Left renal cortex interstitium (tissue), 4 donors: ENCODE measurements around the gene KCNH2. TPM values are rescaled to one million over a fixed set of nuclear protein-coding genes. Genes with fewer than 3 reads are reported as not detected.

Experiments
- DNase-seq, 4 donors: peaks; one replicate each; pipeline ENCODE4 v3.0.0-alpha.2; 2013; ENCODE audit warnings: low read depth in 4 of 4, low spot score in 2 of 4, missing footprints in 1 of 4
- polyA plus RNA-seq, 4 donors: library from polyadenylated mRNA; unstranded; fragments of 120-200 nt; gene quantifications; one replicate each; pipeline ENCODE4 v1.2.1, GENCODE V29; 2013; ENCODE audit not compliant: insufficient read length in 4 of 4

KCNH2 gene
- polyA plus RNA-seq, 4 donors = 15.4 to 23.2 (median 20.1) TPM

- no peak for DNase-seq
Measured at GRCh38 chr7:150962553-150963399, 15.3 kb downstream of the KCNH2 start.

DNA sequence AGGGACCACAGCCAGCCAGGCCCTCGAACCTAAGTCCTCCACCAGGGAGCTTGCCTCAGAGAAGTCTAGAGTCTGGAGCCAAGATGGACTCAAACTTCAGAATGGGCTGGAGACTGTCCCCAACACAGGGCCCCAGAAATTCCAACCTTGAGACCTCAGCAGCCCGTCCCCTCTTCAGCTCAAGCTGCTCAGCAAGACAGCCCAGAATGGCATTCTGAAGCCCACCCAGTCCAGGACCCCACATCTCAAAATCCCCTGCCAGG, 15.9 kb downstream of the KCNH2 start:
- no peak for DNase-seq

GRCh38 chr7:150961510-150962289, 16.4 kb downstream of the KCNH2 start:
- DNase-seq = no peak

DNA sequence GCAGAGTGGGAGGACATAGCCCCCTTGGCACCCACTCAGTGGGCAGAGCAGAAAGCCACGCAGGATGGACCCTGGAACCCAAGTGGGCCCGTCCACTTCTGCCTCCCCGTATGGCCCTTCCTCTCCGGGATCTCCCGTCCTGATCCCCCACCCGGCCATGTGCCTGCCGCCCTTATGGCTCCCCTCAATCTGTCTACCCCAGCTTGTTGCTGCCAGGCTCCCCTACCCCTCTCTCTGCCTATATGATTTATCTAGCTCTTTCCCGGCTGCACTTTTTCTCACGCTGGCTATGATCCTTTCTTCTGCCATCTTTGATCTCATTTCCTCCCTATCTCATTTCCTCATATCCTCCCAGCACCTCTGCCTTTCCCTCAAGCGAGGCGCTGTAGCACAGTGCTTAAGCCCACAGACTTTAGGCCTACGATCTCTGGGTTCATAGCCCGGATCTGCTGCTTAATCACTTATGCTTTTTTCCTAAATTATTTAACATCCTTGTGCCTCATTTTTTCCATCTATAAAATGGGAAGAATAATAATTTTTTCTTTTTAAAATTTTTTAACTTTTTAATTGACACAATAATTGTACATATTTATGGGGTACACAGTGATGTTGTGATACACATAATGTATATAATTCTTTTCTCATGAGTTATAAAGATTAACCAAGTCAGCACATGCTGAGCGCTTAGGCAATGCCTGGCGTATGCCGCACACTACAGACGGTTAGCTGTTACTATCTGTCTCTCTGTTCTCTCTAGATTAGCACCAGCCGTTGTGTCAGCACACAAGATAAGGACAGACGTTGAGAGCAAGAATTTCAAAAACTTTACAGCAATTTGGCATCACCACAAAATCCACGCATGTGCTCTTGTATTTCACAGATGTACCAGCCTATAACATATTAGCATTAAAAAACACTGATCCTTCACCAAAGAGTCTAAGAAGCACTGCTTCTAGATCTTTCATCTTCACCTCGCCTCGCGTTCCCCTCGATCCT, 18.1 kb downstream of the KCNH2 start:
- no peak for DNase-seq

- DNase-seq = no peak
Measured at GRCh38 chr7:150959081-150959480, 19.0 kb downstream of the KCNH2 start.

- no peak for DNase-seq
Measured at GRCh38 chr7:150958597-150958996, 19.5 kb downstream of the KCNH2 start.

DNA sequence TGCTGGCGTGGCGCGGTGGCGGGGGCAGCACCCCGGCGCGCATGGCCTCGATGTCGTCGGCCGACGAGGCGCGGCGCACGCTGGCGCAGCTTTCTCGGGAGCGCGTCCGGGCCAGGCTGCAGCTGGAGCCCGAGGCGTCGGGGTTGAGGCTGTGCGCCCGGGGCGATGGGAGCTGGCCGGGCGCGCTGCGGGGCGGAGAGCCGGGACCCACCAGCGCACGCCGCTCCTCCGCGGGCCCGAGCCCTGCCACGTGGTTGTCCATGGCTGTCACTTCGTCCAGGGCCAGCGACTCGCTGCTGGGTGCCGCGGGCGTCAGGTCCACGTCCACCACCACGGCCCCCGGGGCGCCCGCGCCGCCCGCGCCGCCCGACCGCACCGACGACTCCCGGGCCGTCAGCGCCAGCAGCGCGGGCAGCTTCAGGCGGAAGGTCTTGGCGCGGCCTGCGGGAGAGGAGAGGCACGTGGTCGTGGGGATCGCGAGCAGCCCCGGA, 20.0 kb downstream of the KCNH2 start:
- no peak for DNase-seq

- no peak for DNase-seq
Measured at GRCh38 chr7:150957133-150958020, 20.7 kb downstream of the KCNH2 start.

GRCh38 chr7:150956395-150957132, 21.6 kb downstream of the KCNH2 start:
- no peak for DNase-seq

GRCh38 chr7:150955519-150956394, 22.4 kb downstream of the KCNH2 start:
- peak in 1 of 4 donors; percentile 72 for DNase-seq

GRCh38 chr7:150954986-150955518, 23.1 kb downstream of the KCNH2 start:
- DNase-seq = no peak

- DNase-seq = no peak
Measured at GRCh38 chr7:150954201-150954985, 23.7 kb downstream of the KCNH2 start.

GRCh38 chr7:150953061-150953997, 24.8 kb downstream of the KCNH2 start:
- no peak for DNase-seq

DNA sequence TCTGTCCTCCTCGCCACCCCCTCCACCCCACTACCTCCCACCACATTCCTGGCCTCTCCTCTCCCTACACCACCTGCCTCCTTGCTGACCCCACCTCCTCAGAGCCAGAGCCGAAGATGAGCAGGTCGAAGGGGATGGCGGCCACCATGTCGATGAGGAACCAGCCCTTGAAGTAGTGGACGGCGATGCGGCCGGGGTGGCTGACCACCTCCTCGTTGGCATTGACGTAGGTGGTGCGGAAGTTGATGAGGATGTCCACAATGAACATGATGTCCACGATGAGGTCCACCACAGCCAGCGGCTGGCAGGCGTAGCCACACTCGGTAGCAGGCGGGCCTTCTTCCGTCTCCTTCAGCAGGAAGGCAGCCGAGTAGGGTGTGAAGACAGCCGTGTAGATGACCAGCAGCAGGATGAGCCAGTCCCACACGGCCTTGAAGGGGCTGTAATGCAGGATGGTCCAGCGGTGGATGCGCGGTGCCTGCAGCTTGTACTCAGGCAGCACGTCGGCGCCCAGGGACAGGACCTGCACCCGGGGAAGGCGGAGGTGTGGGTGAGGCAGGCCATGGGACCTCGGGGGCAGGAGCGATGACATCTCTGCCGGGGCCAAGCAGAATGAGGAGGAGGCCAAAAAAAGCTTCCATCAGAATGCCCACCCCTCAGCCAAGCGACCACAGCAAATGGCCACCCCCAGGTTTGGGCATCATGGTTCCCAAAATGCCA, 25.6 kb downstream of the KCNH2 start:
- no peak for DNase-seq

DNA sequence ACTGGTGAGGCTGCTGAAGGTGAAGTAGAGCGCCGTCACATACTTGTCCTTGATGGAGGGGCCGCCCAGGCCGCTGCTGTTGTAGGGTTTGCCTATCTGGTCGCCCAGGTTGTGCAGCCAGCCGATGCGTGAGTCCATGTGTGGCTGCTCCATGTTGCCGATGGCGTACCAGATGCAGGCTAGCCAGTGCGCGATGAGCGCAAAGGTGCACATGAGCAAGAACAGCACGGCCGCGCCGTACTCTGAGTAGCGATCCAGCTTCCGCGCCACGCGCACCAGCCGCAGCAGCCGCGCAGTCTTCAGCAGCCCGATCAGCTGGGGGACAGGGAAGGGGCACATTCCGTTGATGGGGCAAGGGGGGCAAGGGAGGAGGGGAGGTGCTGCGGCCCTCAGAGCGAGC, 26.6 kb downstream of the KCNH2 start:
- DNase-seq = no peak
